Activated CD4-positive, alpha-beta T cell treated with anti-CD3 and anti-CD28 coated beads, Interleukin-2, amount 50 U/mL, for 48 hours (primary cell): ENCODE results near the gene ADI1.

Experiments used
- DNase-seq, 2 experiments: peaks; one replicate each; pipeline ENCODE4 v3.0.0-alpha.2; 2020

Gene ADI1

GRCh38 chr2:3478846-3479385 lies 40.4 kb downstream of the ADI1 start:
- no peak for DNase-seq

DNA sequence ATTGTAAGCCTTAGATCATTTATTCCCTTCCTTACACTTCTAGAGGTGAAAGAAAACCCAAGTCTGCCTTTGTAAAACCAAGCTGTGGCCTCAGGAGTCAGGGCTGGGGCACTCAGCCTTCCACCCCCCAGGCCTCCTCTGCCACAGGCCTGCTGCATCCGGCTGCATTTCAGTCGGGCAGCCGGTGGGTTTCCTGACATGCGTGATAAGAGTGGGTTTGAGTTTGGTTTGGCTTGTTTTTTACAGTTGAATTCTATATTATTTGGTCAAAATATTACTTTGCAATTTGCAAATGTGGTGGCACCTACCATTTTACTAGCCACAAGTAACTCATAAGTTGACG lies 42.4 kb downstream of the ADI1 start:
- DNase-seq, result no peak

DNA sequence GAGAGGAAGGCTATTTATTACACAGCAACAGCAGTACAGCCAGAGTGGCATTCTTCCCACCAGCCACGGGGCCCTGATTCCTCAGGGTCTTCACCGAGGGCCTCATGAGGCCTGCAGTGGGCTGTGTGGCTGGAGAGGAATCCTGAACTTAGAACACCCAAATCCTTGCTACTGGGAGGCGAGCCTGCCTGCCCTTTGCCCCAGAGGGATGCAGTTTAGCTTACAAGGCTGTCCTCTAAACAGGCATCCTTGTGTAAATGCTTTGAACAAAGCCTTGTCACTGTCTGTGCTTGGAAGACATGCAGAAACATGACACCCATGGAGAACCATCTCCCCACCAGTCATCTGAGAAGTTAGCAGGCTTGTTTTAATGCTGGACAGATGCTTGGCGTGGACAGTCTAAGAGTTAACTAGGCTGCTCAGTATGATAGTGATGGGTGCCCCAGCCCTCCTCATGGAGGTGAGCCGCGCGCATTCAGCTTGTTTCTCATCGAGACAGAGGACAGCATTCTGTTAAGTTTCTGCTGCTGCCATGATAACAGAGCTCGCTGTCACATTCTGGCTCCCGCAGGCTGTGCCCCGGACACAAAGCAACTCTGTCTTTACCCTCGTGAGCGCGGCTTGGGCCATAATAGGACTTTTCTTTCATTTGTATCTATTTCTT lies 42.9 kb downstream of the ADI1 start:
- DNase-seq, result no peak

DNA sequence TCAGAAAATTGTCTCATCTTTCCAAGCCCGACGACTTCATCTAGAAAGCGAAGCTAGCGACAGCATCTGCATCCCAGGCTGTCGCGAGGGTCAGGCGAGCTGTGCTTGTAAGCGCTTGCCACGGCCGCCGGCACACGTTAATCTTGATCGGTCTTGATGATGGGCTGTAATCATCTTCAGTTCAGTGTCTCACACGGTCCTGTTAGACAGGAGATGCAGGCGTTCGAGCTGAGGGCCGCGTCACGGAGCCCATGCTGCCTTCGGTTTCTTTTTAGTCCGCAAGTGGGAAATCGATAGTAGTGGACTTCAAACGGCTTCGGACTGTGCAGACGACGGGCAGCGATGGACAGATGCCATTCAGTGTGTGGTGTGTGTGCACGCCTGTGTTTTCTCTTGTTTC lies 43.6 kb downstream of the ADI1 start:
- DNase-seq, result no peak

DNA sequence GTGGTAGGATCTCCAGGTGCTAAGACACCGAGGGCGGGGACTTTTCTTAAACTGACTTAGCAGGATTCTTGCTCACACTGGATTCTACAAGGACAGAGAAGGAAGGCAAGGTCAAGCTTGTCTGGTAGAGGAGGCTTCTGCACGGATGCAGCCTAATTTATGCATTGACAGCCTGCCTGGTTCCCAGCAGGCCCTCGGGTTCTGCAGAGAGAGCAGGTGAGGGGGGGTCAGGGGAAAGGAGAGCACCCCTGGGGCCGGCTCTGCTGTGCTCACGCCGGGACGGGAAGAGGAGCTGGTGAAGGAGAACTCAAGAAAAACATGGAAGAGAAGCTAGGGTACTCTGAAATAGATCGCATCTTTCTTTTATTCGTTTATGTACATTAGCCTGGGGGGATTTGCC lies 46.4 kb downstream of the ADI1 start:
- no peak for DNase-seq

DNA sequence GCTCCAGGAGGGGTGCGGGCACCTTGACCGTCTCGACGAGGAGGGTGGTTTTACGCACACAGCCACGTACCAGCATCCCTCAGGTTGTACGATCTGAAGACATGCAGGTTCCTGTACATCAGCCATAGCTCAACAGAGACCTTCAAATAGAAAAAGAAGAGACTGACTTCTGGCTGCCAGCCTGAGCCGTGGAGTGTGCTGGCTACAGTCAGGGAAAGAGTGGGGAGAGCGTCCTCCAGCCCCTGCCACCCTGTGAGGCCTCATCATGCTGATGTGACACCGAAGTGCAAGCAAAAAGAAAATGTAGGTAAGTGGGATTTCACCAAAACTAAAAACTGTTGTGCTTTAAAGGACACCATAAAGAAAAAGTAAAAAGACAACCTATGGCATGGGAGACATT lies 47.0 kb downstream of the ADI1 start:
- DNase-seq, result no peak

GRCh38 chr2:3470856-3471737 lies 48.2 kb downstream of the ADI1 start:
- DNase-seq, result no peak

DNA sequence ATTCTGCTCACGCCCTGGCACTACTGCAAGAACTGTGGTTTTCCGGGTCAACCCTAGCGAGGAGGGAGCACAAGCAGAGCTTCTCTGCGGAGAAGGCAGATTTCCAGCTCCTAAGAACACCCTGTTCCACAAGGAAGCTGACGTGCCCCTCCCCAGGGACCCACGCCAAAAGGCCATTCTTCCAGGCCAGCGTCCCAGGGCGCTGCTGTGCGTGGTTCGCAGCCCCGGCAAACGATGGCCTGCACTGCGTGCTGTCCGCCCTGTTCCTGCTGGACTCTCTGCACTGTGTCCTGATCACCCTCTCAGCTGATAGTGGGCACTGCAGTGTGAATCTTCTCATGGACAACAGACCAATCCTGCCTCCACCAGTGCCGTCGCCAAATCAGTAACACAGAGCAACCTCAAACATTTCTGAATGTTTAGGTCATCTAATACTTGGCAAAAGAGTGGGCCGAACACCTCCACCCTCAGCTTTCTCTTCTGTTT lies 49.1 kb downstream of the ADI1 start:
- DNase-seq, result no peak

DNA sequence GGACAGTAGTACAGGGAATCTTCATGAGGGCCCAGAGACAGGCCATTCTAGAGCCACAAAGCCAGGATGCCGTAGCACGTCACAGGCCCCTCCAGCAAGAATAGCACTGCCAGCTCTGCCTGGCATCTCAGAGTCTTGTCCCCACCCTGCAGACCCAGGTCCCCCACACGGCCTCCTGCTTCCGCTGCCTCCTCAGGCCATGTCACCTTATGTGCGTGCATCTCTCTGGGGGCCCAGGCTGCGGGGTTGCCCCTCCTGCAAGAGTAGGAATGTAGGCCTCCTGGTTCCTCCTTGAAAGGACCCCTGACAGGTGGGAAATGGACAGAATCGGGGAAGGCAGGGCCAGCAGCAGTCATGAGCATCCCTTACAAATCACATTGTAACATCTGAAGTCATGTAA lies 49.8 kb downstream of the ADI1 start:
- DNase-seq, result no peak

- no peak for DNase-seq
Measured at GRCh38 chr2:3468296-3468988, 50.9 kb downstream of the ADI1 start.

DNA sequence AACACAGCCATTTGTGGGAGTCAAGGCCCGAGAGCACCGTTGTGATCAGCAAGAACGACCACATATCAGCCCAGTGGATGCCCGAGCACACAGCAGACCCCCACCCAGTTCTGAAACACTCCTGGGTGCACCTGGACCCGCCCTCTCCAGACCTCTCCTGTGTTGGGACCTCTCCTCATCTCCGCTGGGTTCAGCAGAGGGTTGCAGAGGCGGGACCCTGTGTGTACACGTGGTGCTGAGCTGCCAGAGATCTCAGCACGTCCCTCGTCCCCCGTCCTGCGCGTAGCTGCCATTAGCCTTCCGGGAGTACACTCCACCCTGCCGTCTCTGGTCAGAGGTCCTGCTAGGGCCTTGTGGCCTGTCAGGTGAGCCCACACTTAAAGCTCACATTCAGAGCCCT lies 51.7 kb downstream of the ADI1 start:
- no peak for DNase-seq

DNA sequence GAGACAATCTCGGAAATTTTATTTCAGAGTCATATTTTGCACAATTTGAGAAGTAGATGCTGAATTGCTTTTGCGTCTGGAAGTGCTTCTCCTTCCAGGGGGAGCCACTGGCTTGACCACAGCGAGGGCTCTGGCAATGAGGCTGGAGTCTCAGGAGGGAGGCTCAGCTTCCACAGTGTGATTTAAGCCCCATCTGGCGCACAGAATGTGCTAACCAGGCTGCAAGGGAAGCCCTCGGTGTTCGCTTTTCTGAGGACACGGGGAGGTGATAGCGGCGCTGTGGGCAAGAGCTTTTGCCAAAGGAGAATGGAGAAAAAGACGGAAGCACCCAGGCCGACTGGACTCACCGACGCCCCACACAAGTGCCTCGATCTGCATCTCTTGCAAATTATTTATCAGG lies 52.4 kb downstream of the ADI1 start:
- DNase-seq, result no peak

DNA sequence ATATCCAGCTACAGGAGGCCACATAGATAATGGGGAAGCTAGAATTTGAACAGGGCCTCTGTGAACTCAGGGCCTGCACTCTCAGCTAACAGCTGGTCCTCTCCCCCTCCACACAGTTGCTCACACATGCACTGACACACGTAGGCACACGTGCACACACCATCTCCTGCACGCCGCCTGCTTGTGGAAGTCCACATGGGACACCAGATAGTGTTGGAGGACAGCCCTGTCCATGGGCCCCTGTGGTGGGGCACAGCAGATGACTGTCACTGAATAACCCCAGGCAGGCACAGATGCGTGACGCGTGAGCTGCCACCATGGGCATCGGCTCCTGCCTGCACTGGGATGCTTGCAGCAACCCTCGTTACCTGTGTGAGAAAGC lies 52.9 kb downstream of the ADI1 start:
- DNase-seq, result no peak

- DNase-seq, result no peak
Measured at GRCh38 chr2:3465844-3466481, 53.4 kb downstream of the ADI1 start.

- DNase-seq, result no peak
Measured at GRCh38 chr2:3465328-3465727, 54.0 kb downstream of the ADI1 start.

DNA sequence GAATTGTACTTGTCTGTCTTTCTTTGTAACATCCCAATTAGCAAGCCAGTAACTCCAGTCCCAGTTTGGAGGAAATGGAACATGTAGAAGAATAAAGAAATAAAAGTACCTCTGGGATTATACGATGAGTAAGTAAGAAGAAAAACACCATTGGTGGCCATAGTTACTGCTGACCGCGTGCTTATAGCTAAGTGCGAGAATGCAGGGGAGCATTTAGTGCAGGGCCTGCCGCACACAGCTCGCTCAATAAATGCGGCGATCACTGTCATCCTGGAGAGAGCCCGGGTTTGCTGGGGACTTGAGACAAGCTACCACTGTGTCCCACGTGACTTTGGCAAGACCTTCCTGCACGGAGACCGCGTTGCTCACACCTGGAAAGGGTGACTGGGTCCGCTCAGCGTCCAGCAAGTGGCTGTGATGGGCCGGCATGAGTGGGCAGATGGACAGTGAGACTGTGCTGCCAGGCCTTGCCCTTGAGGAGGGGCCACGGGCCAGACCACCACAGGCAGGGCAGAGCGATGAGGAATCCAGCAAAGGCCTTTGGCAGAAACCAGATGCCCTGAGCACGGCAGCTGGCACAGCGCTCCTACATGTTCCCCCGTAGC lies 54.8 kb downstream of the ADI1 start:
- no peak for DNase-seq

DNA sequence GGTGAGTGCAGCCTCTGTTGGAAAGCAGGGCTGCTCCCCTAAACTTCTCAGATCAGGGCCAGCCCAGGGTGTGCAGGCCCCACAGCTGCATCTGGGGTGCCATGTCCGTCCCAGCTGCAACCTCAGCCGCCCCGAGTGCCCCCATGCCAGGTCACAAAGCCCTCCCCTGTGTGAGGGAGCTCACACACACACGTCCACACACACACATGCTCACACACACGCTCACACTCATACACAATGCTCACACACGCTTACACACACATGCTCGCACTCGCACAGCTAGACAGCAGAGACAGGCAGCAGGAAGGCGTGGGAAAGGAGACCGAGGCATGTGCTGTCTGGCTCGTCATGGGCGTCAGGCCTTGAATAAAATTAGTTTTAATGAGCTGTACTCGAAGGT lies 55.4 kb downstream of the ADI1 start:
- no peak for DNase-seq

- DNase-seq, result no peak
Measured at GRCh38 chr2:3463186-3463835, 56.0 kb downstream of the ADI1 start.

DNA sequence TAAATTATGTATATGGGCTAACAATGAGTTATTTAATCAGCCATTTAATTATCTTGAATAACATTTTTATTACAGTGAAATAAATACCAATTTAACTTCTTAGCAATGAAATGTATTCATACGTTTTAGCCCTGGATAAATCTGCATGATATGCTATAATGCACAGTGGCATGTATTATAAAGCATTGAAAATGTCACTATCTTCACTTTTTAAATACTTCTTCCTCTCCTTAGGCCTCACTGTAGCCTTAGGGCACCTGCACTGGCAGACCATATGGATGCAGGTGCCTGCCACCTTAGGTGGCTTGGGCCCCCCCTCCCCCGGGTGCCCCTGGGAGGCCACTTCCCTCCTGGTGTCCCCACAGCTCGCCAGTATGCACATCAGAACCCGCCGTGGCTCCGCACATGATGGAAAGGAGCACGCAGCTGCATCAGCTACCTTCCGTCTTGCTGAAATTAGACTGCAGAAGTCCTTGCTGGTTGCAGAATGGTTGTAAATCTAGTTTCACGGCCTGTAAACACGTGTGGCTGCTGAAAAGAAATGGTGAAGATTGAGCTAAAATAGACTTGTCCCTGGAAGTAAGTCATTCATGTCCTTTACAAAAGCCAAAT lies 56.7 kb downstream of the ADI1 start:
- no peak for DNase-seq

DNA sequence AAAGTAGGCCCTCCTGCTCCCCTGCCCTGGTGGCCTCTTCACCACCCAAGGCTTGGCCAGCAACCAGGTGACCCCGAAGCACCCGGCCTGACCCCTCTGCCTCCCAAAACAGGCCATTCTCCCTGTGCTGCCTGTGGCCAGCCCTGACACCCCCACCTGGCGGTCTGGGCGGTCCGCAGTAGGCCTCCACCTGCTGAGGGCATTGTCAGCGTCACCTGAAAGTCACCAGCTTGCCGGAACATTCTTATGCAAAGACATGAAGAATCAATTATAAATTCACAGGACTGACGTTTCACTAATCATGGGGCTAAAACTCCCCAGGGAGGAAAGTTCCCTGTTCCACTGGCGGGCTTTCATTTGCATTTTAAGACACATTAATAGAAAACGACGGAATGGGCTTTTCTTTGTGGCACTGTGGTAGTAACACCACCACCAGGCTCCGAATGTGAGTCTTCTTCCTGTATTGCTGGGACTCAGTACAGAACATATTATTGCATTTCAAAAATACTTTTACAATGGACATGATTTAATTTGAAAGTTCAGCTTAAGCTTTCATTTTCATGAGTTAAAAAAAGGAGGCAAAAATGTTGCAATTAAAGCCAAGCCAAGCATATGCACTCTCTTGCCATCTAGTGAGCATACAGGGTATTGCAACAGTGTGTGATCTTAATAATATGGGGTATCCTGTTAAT lies 57.4 kb downstream of the ADI1 start:
- peak in 1 of 2 experiments; percentile 21 for DNase-seq
